ENCODE data around the gene DHRS7C.

- TF ChIP-seq CTCF (IDR thresholded peaks at IDR 0.05; ENCODE audit: insufficient read depth, low read length, poor library complexity, severe bottlenecking) = peak; percentile 37
- TF ChIP-seq EZH2phosphoT487 (conservative IDR thresholded peaks at IDR 0.05; ENCODE audit: low read length) = no peak
Measured at GRCh38 chr17:9768381-9768934, 22.9 kb downstream of the DHRS7C start.

Data from SU-DHL-6 (cell line).